Spleen (tissue), 7 donors: ENCODE measurements around the gene C21orf91.

Experiments used
- CTCF ChIP-seq, 11 experiments: fragments of 200-600 bp in 7 of 11; fragments of 450-650 bp in 4 of 11; sonication (generic) in 4 of 11; IDR thresholded peaks in 8 of 11; conservative IDR thresholded peaks in 3 of 11; 1 replicate in 7 of 11; 2 replicates in 4 of 11; pipeline versions ENCODE4 v1.4.0 to v1.8.0; 2016 to 2021; ENCODE audit warnings: antibody characterized with exemption in 11 of 11, inconsistent platforms in 4 of 11, mild to moderate bottlenecking in 1 of 11
- POLR2A ChIP-seq, 3 donors: fragments of 450-650 bp; IDR thresholded peaks; one replicate each; pipeline ENCODE4 v1.5.1; 2017; ENCODE audit warnings: antibody characterized with exemption in 3 of 3, mild to moderate bottlenecking in 1 of 3
- POLR2AphosphoS5 ChIP-seq, 3 donors: sonication (generic); formaldehyde crosslinking; IDR thresholded peaks; one replicate each; pipeline ENCODE4 v1.5.1; 2017; ENCODE audit warnings: antibody characterized with exemption in 3 of 3
- donor health status: DM: no; HTN: no; CAD: no; lungs with moderate emphysema.
- donor health status: DM: no; HTN: no; CAD: no.
- donor health status: DM: no; HTN: no; CAD: no.

GRCh38 chr21:17784604-17785402 lies 34.4 kb downstream of the C21orf91 start:
- TF ChIP-seq CTCF (IDR thresholded peaks at IDR 0.05 in 8 of 11, conservative IDR thresholded peaks at IDR 0.05 in 3 of 11) (no peak), POLR2A (IDR thresholded peaks at IDR 0.05) (no peak), POLR2AphosphoS5 (IDR thresholded peaks at IDR 0.05) (no peak)
